Bone marrow (tissue), 2 donors: Measurements from ENCODE around the gene CUX1.
A peak's percentile ranks its signal among the peaks of the same experiment; 100 is the strongest.
"Not testable (repeated sequence)": the region's sequence is repeated elsewhere in the genome, so short reads cannot be mapped to it uniquely, and the experiment has no call there.

Source experiments
- DNase-seq, 2 donors: peaks; one replicate each; lab custom pipeline; 2025; lab: John Stamatoyannopoulos, UW

CUX1 gene

DNA sequence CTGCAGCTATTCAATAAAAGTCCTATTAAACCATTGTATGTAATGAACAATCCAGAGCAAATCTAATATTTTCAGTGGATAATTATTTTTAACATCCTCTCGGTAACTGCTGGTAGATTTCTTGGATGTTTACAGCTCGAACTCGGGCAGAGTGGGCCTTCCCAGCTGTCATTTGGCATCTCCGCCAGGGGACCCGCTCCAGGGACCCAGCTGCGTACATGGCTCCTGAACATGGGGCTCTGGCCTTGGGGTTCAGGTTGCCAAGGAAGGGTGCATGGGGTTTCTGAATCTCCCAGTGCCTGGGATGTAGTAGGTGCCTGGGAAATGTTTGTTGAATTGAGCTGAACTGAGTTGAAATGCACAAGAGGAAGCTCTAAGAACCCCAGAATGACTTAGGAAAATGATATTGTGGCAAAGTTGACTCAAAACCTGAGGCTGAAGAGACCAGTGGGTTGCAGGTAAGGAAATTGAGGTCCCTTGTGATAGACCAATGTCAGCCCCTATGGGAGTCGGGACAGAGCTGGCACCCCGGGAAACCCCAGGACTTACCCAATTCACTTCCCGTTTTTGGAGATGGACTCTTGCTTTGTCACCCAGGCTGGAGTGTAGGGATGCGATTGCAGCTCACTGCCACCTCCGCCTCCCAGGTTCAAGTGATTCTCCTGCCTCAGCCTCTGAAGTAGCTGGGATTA, 228.4 kb downstream of the CUX1 start:
- DNase-seq, result peak in 1 of 2 donors; percentile 15

DNA sequence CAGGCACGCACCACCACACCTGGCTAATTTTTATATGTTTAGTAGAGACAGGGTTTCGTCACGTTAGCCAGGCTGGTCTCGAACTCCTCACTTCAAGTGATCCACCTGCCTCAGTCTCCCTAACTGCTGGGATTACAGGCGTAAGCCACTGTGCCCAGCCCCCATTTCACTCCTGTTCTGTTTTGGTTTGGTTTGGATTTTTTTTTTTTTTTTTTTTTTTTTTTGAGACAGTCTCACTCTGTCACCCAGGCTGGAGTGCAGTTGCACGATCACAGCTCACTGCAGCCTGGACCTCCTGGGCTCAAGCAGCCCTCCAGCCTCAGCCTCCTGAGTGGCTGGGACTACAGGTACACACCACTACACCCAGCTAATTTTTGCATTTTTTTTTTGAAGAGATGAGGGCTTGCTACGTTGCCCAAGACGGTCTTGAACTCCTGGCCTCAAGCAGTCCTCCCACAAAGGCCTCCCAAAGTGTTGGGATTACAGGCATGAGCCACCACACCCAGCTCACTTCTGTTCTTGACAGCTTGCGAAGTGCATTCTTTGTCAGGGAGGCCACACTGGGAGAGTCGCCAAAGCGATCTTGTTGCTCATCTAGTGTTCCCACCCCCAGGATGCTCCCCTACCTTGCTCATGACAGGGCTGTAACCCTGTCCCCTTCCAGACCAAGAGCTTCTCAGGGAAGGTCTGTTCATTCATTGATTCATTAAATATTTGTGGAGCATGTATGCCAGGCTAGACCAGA, 229.1 kb downstream of the CUX1 start:
- no peak for DNase-seq

DNA sequence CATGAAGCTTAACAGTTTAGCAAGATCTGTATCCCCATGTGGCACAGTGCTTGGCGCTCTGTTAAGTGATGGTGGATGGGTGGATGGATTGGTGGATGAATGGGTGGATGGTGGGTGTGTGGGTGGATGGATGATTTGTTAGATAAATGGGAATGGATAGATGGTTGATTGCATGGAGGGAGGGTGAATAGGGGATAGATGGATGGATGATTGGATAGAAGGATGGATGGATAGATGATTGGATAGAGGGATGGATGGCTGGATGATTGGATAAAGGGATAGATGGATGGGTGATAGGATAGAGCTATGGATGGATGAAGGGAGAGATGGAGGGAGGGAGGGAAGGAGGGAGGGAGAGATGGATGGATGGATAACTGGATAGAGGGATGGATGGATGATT, 229.7 kb downstream of the CUX1 start:
- DNase-seq, result no peak

DNA sequence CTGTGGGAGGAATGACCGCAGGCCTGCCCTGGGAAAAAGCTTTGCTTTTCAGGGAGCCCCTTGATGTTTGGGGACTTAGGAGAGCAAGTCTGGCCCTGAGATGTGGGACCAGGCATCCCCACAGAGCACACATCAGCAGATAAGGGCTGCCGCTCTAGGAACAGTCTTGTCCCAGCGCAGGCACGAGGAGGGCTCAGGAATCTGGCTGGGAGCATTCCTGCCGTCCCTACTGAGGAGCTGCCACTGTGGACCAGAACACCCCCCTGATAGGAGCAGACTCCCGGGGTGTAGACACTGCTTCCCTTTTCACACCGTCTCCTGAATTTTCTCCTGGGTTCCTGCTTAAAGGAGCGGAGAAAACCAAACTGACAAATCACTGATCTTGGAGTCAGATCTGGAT, 232.3 kb downstream of the CUX1 start:
- no peak for DNase-seq

DNA sequence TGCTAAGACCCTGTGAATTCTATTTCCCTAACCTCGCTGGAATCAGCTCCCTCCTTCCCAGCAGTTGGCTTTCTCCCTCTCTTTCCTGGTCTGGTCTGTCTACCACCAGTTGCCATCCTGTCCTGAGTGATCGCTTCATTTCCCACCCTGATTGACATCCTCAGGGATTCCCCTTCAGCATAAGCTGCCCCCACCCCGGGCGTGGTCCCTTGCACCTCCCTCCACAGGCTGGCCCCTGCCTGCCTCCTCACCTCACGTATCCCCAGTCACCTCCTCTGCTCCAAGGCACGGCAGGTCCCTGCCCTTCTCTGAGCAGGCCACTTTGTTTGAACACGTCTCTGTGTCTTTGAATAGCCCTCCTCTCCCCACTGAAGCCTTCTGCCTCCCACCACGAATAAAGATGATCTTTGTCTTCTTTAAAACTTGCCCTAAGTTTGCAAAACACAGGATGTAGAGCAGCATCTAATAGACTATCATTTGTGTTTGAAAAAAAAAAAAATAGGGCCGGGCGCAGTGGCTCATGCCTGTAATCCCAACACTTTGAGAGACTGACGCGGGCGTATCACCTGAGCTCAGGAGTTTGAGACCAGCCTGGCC, 233.5 kb downstream of the CUX1 start:
- DNase-seq, result no peak

DNA sequence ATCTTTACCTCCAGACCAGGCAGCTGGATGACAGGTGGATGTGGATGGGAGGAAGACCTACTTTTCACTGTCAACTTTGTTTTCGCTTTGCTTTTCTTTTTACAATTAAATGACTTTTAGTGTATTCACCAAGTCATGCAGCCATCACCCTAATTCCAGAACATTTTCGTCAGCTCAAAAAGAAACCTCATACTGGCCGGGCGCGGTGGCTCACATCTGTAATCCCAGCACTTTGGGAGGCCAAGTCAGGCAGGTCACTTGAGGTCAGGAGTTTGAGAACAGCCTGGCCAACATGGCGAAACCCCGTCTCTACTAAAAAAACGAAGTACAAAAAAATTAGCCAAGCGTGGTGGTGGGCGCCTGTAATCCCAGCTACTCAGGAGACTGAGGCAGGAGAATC, 234.3 kb downstream of the CUX1 start:
- DNase-seq, result not testable (repeated sequence)

DNA sequence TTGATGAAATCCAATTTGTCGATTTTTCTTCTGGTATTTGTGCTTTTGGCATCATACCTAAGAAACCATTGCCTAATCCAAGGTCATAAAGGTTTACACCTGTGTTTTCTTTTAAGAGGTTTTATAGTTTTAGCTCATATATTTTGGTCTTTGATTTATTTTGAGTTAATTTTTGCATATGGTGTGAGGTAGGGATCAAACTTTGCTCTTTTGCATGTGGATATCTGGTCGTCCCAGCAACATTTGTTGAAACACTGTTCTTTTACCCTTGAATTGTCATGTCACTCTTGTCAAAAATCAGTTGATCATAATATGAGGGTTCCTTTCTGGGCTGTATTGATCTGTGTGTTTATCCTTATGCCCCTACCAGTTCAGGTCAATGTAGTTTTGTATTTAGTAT, 236.7 kb downstream of the CUX1 start:
- no peak for DNase-seq

DNA sequence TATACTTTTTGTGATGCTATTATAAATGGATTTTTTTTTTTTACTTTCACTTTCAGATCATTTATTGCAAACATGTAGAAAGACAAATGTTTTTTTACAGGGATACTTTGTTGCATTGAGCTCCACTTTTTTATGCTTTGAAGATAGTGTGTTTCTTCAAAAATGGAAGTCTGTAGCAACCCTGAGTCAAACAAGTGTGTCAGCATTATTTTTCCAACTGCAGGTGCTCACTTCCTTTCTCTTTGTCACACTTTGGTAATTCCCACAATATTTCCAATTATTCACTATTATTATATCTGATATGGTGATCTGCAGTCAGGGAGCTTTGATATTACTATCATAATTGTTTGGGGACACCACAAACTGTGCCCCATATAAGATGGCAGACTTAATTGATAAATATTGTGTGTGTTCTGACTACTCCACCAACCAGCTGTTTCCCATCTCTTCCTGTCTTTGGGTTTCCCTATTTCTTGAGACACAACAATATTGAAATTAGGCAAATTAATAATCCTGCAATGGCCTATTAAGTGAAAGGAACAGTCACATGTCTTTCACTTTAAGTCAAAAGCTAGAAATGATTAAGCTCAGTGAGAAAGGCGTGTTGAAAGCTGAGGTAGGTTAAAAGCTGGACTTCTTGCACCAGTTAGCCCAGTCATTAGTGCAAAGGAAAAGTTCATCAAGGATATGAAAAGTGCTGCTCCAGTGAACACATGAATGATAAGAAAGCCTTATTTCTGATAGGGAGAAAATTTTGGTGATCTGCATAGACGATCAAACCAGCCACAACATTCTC, 238.0 kb downstream of the CUX1 start:
- DNase-seq, result no peak

DNA sequence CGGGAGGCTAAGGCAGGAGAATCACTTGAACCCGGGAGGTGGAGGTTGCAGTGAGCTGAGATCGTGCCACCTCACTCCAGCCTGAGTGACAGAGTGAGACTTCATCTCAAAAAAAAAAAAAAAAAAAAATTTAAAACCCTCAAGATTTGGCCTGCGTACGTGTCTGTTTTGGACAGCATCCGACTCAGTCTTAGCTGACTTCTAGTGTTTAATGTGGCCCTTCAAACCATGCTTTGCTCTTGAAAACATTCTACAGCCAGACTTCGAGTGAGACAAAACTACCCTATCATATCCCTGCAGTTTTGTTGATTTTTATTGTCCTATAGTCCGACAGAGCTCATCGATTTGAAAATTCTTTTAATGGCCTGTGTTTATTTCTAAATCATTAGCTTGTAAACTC, 242.1 kb downstream of the CUX1 start:
- no peak for DNase-seq

DNA sequence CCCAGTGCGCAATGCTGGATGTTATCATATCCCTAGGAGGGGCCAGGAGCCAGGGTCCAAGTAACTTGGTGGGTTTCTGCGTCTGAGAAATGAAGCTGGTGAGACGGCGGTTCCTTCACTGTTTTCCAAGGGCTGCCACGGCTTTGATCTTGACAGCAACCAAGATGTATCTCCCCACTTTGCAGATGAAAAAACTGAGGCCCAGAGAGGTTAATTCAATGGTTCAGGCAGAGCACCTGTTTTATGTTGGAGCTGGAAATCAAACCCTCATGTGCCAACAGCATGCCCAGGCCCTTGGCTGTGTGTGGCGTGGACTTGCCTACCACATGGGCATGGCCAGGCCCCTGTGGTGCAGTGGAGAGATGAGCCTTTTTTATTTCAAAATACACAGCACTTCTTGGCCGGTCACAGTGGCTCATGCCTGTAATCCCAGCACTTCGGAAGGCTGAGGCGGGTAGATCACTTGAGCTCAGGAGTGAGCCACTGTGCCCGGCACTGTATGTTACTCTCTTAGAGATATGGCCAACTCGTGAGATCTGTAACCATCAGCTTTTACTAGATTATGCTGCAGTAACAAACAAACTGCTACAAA, 244.0 kb downstream of the CUX1 start:
- DNase-seq, result no peak

DNA sequence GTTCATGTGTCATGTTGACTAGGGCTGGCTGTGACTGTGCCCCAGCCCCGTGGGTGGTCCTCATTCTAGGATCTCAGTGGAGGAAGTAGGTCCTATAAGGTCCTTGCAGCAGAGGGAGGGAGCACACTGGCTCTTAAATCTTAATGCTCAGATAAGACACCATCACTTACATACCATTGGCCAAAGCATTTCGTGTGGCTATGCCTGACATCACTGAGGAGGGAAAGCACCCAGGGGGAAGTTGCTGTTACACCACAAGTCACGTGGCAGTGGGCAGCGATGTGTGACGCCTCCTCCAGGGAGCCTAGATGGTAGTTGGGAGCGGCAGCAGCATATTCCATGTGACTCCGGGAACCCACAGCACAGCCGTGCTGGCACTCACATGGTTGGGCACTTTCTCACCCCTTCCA, 244.6 kb downstream of the CUX1 start:
- DNase-seq, result peak in 1 of 2 donors; percentile 44

DNA sequence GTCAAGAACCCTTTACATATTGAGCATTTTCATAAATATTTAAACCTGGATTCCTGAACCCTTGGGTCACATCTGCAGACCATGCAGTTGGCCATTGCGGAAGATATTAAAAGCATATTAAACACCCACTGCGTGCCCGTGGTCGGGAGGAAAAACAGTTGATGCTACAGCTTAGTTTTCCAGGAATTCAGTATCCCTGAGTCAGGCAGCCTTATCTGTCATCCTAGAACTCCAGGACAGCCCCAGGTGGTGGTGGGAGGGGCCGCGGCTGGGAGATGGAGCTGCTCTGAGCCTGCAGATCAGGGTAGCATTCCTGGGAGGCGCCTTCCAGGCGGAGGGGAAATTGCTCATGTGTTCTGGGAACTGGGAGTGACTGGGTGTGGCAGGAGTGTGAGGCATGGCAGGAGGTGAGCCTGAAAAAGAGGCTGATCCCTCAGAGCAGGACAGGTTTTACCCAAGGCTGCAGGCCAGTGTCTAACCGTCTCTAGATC, 246.3 kb downstream of the CUX1 start:
- DNase-seq, result no peak

DNA sequence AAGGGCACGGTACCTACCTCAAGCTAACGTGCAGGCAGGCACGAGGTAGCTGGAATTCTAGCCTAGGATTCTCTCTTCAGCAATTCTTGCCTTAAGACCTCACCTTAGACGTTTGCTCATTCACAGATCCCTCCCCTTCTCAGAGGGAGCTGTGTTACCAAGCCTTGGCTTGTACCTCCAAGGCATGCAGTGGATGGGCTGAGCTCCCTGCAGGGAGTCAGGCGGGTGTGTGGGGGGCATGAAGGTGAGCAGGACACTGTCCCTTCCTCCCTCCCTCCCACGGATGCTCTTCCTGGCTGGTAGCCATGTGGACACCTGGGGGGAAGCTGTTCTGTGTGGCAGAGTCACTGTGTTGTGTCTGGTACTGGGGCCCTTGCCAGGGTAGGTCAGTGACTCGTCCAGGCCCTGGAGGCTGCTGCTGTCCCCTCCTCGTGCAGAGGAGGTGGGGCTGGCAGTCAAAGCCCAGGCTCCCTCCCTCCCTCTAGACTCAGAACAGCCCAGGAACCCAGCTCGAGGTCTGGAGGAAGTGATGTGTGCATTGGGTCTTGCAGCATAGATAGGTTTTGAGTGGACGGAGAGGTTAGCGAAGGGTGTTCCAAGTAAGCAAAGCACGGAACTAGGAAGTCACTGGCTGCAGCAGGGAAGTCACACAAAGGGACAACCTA, 247.1 kb downstream of the CUX1 start:
- peak; percentile 28 to 66 for DNase-seq

DNA sequence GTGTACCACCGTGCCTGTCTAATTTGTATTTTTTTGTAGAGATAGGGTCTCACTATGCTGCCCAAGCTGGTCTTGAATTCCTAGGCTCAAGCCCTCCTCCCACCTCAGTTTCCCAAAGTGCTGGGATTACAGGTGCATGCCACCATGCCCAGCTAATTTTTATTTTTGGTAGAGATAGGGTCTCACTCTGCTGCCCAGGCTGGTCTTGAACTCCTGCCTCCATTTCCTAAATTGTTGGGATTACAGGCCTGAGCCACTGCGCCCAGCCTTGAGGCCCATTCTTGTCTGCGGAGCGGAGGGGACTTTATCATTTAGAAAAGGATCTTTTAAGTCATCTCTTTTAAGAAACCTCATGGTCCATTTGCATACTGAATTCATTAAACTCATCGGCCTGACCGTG, 247.8 kb downstream of the CUX1 start:
- no peak for DNase-seq

DNA sequence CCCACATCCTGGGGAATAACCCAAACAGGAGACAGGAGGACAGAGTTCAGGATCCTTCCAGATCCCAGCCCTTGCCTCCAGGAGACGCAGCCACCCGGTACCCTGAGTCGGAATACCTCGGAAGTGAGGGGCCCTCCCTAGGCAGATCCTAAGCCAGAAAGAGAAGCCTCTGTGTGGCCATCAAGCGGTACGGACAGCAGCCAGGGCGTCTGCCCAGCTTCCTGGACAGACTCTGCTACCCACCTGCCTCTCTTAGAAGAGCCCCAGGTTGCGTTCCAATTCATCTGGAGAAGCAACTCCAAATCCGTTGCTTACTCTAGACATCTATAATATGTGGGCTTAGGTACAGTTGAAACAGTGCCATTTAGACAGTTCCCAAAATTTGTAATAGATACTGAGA, 249.1 kb downstream of the CUX1 start:
- DNase-seq, result no peak

DNA sequence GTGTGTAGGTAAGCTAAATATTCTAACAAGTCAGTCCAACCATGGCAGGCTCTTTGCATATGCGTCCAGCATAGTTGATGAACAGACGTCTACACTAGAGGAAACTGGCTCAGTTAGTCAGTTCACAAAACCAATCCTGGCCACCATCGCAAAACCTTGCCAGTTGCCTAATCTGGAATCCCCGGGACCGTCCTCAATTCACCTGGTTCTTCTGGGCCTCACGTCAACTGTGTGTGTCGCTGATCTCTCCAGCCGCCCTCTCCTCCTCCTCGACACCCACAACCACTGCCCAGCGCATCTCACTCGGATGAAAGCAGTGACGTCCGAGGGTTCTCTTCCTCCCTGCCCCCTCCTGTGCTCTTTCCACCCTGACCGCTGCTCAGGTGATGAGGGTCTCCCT, 251.4 kb downstream of the CUX1 start:
- DNase-seq, result no peak

DNA sequence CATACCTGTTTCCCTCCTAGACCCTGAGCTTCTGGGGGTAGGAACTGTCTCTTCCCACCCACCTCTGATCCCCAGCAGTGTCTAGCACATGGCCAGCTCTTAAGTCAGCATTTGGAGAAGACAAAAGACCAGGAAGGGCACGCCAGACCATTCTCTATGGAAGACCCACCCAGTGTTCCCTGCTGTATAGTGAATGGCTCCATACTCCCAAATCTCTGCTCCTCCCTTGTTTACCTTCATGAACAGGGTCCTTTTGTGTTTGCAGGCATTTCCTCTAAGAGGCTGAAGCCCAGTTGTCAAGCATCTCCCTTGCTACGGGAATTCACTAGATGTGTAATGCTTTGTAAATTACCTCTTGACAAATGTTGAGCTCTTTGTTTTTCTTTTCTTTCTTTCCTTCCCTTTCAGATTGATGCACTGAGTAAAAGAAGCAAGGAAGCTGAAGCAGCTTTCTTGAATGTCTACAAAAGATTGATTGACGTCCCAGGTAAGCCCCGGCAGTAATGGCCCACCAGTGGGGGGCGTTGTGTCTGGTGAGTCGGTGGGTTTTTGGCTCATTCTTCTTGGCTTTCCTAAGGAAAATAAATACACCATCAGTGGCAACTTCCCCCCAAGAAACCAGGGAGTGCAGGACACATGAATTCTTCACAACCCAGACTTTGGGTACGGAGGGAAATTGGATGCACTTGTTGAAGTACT, 252.7 kb downstream of the CUX1 start:
- no peak for DNase-seq

DNA sequence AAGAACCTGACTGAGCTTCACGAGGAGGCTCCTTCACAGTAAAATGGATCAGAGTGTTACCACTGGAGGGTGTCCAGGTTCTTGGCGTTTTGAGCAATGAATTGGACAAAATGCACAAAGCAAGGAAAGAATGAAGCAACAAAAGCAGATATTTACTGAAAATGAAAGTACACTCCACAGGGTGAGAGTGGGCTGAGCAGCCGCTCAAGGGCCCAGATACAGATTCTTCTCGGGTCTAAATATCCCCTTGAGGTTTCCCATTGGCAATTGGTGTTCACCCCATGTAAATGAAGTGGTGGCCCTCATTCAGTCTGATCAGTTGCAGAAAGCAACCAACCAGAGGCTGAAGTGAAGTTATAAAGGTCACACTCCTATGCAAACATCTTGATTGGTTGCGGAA, 254.6 kb downstream of the CUX1 start:
- no peak for DNase-seq

DNA sequence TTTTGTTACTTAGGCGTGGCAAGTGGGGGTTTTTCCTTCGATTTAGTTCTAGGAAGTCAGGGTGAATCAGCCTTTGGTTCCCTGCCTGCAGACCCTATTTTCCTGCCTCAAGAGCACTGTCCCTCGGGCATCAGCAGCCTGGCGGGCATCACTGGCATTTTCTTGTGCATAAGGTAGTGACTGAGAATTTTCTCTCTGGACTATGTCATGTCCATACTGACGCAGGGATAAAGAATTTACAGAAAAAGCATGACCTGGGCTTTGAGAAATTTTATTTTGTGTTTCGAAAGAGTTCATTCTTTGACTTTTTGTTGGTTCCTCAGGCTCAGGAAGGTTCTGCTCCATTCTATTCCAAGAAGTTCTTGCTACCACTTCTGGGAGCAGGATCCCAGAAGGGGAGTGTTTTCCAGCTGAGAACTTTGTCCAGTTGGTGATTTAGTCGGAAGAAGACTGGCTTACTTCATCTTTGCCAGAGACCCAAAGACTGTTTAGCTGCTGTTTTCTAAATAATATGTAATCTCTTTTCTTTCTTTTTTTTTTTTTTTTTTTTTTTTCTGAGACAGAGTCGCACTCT, 255.3 kb downstream of the CUX1 start:
- DNase-seq, result no peak
